ENCODE data around the gene RIMS1.

DNA sequence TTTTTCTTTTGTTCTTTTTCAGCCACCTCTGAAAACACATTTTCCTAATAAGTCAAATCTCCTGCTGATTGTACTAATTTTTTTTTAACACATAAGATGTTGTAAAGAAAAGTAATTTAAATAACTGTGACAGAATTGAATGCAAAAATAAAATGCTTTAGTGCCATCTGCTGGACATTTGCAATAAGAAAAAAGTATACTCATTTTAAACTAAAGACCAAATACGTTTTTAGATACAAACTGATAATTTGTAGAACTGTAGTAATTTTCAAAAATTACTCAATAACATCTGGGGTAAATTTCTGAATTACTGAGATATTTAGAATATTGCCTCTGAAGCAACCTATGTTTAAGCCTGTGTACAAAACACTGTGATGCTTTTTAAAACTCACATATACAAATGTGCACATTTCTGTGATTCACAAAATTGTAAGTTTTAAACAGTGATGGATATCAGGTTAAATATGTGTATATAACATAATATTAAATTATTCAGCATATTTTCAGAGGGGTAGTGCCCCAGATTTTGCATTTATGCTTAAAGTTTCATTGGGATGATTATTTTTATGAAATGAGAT lies 198.7 kb downstream of the RIMS1 start:
- TF ChIP-seq, protein P1, sequence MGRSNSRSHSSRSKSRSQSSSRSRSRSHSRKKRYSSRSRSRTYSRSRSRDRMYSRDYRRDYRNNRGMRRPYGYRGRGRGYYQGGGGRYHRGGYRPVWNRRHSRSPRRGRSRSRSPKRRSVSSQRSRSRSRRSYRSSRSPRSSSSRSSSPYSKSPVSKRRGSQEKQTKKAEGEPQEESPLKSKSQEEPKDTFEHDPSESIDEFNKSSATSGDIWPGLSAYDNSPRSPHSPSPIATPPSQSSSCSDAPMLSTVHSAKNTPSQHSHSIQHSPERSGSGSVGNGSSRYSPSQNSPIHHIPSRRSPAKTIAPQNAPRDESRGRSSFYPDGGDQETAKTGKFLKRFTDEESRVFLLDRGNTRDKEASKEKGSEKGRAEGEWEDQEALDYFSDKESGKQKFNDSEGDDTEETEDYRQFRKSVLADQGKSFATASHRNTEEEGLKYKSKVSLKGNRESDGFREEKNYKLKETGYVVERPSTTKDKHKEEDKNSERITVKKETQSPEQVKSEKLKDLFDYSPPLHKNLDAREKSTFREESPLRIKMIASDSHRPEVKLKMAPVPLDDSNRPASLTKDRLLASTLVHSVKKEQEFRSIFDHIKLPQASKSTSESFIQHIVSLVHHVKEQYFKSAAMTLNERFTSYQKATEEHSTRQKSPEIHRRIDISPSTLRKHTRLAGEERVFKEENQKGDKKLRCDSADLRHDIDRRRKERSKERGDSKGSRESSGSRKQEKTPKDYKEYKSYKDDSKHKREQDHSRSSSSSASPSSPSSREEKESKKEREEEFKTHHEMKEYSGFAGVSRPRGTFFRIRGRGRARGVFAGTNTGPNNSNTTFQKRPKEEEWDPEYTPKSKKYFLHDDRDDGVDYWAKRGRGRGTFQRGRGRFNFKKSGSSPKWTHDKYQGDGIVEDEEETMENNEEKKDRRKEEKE (IDR thresholded peaks at IDR 0.05), result no peak
- TF ChIP-seq SUZ12 (IDR thresholded peaks at IDR 0.05; ENCODE audit: low read depth, low read length) (no peak), JUNB (CRISPR knock-in tag; IDR thresholded peaks at IDR 0.05; ENCODE audit: borderline replicate concordance) (no peak), POLR2AphosphoS5 (IDR thresholded peaks at IDR 0.05; ENCODE audit: low read depth, low read length) (no peak)
- TF ChIP-seq, protein P2, sequence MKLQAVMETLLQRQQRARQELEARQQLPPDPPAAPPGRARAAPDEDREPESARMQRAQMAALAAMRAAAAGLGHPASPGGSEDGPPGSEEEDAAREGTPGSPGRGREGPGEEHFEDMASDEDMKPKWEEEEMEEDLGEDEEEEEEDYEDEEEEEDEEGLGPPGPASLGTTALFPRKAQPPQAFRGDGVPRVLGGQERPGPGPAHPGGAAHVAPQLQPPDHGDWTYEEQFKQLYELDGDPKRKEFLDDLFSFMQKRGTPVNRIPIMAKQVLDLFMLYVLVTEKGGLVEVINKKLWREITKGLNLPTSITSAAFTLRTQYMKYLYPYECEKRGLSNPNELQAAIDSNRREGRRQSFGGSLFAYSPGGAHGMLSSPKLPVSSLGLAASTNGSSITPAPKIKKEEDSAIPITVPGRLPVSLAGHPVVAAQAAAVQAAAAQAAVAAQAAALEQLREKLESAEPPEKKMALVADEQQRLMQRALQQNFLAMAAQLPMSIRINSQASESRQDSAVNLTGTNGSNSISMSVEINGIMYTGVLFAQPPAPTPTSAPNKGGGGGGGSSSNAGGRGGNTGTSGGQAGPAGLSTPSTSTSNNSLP (IDR thresholded peaks at IDR 0.05; ENCODE audit: low read depth, low read length), result no peak

All from HepG2 (cell line).